Upper lobe of left lung (tissue), 6 donors: Measurements from ENCODE around the gene SLC8B1. TPM values are rescaled to one million over a fixed set of nuclear protein-coding genes. Genes with fewer than 3 reads are reported as not detected.

Experiments
- ATAC-seq, 2 donors: fragments of 200-7000 bp; cut with Tn5 transposase; one replicate each; pipeline ENCODE4 v1.9.1; 2022; ENCODE audit warnings: mild to moderate bottlenecking in 2 of 2, moderate library complexity in 2 of 2; ENCODE audit not compliant: low FRiP score in 2 of 2
- DNase-seq, 2 donors: peaks; one replicate each; pipeline ENCODE4 v3.0.0-alpha.2; 2019 to 2020
- H3K27ac ChIP-seq, 4 donors: fragments of 200-600 bp; sonication (generic); one replicate each; pipeline ENCODE4 v1.5.1; 2016 to 2019
- H3K27me3 ChIP-seq, 4 donors: fragments of 200-600 bp; sonication (generic); one replicate each; pipeline ENCODE4 v1.5.1; 2017 to 2019
- H3K36me3 ChIP-seq, 4 donors: fragments of 200-600 bp; sonication (generic); one replicate each; pipeline ENCODE4 v1.5.1; 2016 to 2019
- H3K4me1 ChIP-seq, 4 donors: fragments of 200-600 bp; sonication (generic); one replicate each; pipeline ENCODE4 v1.5.1; 2018 to 2019
- H3K4me3 ChIP-seq, 4 donors: fragments of 200-600 bp; sonication (generic); one replicate each; pipeline ENCODE4 v1.5.1; 2017 to 2019; ENCODE audit warnings: mild to moderate bottlenecking in 2 of 4, moderate library complexity in 1 of 4
- H3K9me3 ChIP-seq, 4 donors: fragments of 200-600 bp; sonication (generic); one replicate each; pipeline ENCODE4 v1.5.1; 2018 to 2019
- EP300 ChIP-seq, 4 donors: sonication (generic); formaldehyde crosslinking; IDR thresholded peaks; one replicate each; pipeline ENCODE4 v1.5.1; 2017; ENCODE audit warnings: antibody characterized with exemption in 4 of 4, control low read depth in 2 of 4
- POLR2A ChIP-seq, 4 donors: fragments of 450-650 bp; IDR thresholded peaks; one replicate each; pipeline ENCODE4 v1.5.1; 2016 to 2017; ENCODE audit warnings: antibody characterized with exemption in 4 of 4, mild to moderate bottlenecking in 2 of 4
- POLR2AphosphoS5 ChIP-seq, 2 donors: sonication (generic); formaldehyde crosslinking; IDR thresholded peaks; one replicate each; pipeline ENCODE4 v1.5.1; 2017; ENCODE audit warnings: antibody characterized with exemption in 2 of 2
- WGBS, 2 donors: methylation state at CpG; one replicate each; pipeline ENCODE4 v1.1.5; 2017 to 2018; 5-methylcytosine and 5-hydroxymethylcytosine counted together
- total RNA-seq, 6 donors: library from RNA; depleted of rRNA in 4 of 6; stranded (reverse); fragments of >200 nt in 4 of 6; gene quantifications; one replicate each; pipeline versions ENCODE4 v1.1.0 to v1.2.1, GENCODE V29; 2016 to 2021
- TF ChIP-seq, protein P1 (sequence below), 6 experiments: fragments of 450-650 bp in 4 of 6; fragments of 200-600 bp in 2 of 6; sonication (generic) in 2 of 6; IDR thresholded peaks; one replicate each; pipeline ENCODE4 v1.5.1; 2016 to 2019; ENCODE audit warnings: antibody characterized with exemption in 6 of 6
- donor health status: DM: no; HTN: no; CAD: no; lungs with moderate emphysema.
- donor health status: DM: no; HTN: yes; CAD: no; lungs with severe emphysema.

Gene SLC8B1
- total RNA-seq, 6 donors from 2014 or later = 35.9 to 189 (median 44.5) TPM

DNA sequence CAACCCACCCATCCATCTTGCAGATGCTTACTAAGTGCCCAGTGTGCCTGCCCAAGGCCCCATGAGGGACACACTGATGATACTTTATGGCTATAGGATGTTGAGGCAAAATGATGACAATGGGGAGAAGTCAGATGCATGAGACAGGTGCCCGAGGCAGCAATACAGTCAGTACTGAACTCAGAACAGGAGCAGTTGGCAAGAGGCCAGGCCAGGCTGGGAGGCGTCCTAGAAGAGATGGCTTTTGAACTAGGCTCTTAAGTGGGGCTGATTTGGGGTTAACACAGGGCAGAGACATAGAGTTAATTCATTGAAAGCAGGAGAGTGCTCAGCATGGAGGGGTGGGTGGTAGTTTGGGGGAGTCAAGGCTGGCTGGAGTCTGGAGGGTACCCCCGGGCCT is 39.1 kb upstream of the SLC8B1 start:
- H3K36me3 ChIP-seq = peaks cover 3 to 61% (median 33%) of the 10 kb centered on the region in 4 donors

DNA sequence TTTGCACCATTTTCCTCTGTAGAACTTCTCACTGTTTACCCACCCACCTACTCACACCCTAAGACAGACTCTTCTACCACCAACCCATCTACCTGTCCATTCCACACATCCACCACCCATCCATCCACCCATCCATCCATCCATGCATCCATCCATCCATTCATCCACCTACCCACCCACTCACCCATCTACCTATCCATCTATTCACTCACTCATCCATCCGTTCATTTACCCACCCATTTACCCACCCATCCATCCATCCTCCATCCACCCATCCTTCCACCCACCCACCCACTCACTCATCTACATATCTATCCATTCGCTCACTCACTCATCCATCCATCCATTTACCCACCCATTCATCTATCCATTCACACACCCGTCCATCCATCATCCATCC is 38.5 kb upstream of the SLC8B1 start:
- DNase-seq = no peak
- Histone ChIP-seq H3K27ac (no peak overlapping the region), H3K4me1 (no peaks in the 10 kb centered on the region), H3K27me3 (no peaks in the 10 kb centered on the region), H3K4me3 (no peak overlapping the region), H3K36me3 (peaks cover 3 to 61% (median 33%) of the 10 kb centered on the region in 4 donors), H3K9me3 (no peaks in the 10 kb centered on the region)
- WGBS, 2 donors = 97 to 99% methylated on average over 3 of the region's 3 CpGs
- ATAC-seq = no peak
- no peak for TF ChIP-seq EP300 (IDR thresholded peaks at IDR 0.05)
- no peak for TF ChIP-seq POLR2AphosphoS5 (IDR thresholded peaks at IDR 0.05)
- no peak for TF ChIP-seq POLR2A (IDR thresholded peaks at IDR 0.05)
- TF ChIP-seq, protein P1, sequence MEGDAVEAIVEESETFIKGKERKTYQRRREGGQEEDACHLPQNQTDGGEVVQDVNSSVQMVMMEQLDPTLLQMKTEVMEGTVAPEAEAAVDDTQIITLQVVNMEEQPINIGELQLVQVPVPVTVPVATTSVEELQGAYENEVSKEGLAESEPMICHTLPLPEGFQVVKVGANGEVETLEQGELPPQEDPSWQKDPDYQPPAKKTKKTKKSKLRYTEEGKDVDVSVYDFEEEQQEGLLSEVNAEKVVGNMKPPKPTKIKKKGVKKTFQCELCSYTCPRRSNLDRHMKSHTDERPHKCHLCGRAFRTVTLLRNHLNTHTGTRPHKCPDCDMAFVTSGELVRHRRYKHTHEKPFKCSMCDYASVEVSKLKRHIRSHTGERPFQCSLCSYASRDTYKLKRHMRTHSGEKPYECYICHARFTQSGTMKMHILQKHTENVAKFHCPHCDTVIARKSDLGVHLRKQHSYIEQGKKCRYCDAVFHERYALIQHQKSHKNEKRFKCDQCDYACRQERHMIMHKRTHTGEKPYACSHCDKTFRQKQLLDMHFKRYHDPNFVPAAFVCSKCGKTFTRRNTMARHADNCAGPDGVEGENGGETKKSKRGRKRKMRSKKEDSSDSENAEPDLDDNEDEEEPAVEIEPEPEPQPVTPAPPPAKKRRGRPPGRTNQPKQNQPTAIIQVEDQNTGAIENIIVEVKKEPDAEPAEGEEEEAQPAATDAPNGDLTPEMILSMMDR (IDR thresholded peaks at IDR 0.05) = no peak

More for the DNA sequence above, 39.1 kb upstream of the SLC8B1 start:
- no peak for ATAC-seq
- Histone ChIP-seq H3K27me3 (no peaks in the 10 kb centered on the region), H3K4me3 (no peak overlapping the region), H3K27ac (no peak overlapping the region), H3K4me1 (no peaks in the 10 kb centered on the region), H3K9me3 (no peaks in the 10 kb centered on the region)
- WGBS, 2 donors = 75 to 82% methylated on average over 3 of the region's 3 CpGs
- no peak for DNase-seq
- TF ChIP-seq POLR2A (IDR thresholded peaks at IDR 0.05) = no peak
- no peak for TF ChIP-seq EP300 (IDR thresholded peaks at IDR 0.05)
- TF ChIP-seq, protein P1 (IDR thresholded peaks at IDR 0.05) = no peak
- no peak for TF ChIP-seq POLR2AphosphoS5 (IDR thresholded peaks at IDR 0.05)

DNA sequence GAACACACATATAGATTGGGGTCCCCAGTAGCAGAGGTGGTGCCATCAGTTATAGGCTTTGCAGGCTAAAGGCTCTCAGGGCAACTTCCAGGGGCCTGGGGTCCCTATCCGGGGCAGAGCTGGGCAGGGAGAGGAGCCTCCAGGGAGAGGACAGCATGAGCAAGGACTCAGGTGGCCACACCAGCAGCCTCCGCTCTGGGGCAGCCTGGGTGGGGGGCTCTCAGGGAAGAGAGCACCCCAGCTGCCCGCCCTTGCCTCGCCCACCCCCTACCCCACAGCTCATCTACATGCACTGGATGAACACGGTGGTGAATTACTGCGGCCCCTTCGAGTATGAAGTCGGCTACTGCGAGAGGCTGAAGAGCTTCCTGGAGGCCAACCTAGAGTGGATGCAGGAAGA is 37.5 kb upstream of the SLC8B1 start:
- ATAC-seq (no peak), DNase-seq (no peak)
- H3K4me1 ChIP-seq = no peaks in the 10 kb centered on the region
- 96 to 100% methylated on average over 6 to 9 of the region's 9 CpGs for WGBS, 2 donors
- no peak for TF ChIP-seq POLR2AphosphoS5 (IDR thresholded peaks at IDR 0.05)
- TF ChIP-seq, protein P1 (IDR thresholded peaks at IDR 0.05) = no peak
- TF ChIP-seq EP300 (IDR thresholded peaks at IDR 0.05) = no peak
- no peak for TF ChIP-seq POLR2A (IDR thresholded peaks at IDR 0.05)
- no peak overlapping the region for H3K4me3 ChIP-seq
- no peaks in the 10 kb centered on the region for H3K9me3 ChIP-seq
- H3K27me3 ChIP-seq = no peaks in the 10 kb centered on the region
- H3K27ac ChIP-seq = no peak overlapping the region
- H3K36me3 ChIP-seq = peaks cover 3 to 60% (median 30%) of the 10 kb centered on the region in 4 donors

DNA sequence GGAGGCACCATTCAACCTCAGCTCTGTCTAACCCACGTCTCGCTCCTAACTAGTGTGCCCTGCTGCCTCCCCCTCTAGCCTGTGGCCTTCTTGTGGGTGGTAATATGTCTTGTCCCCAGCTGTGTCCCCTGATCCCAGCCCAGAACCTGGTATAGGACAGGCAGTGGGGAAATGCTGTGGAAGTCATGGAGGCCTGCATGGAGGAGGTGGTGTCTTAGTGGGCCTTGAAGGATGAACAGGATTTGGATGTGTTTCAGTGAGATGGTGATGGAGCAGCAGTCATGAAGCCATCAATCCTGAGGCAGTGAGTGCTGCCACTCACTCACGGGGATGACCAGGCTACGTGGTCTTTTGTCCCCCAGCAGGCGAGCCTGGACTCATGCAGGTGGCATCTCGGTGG is 36.9 kb upstream of the SLC8B1 start:
- TF ChIP-seq EP300 (IDR thresholded peaks at IDR 0.05) (no peak), POLR2AphosphoS5 (IDR thresholded peaks at IDR 0.05) (no peak), POLR2A (IDR thresholded peaks at IDR 0.05) (no peak)
- TF ChIP-seq, protein P1 (IDR thresholded peaks at IDR 0.05) = no peak
- Histone ChIP-seq H3K9me3 (no peaks in the 10 kb centered on the region), H3K4me3 (no peak overlapping the region), H3K36me3 (peaks cover 3 to 55% (median 28%) of the 10 kb centered on the region in 4 donors), H3K4me1 (no peaks in the 10 kb centered on the region), H3K27me3 (no peaks in the 10 kb centered on the region), H3K27ac (no peak overlapping the region)
- DNase-seq (no peak), ATAC-seq (no peak)
- 93 to 98% methylated on average over 6 of the region's 6 CpGs for WGBS, 2 donors

DNA sequence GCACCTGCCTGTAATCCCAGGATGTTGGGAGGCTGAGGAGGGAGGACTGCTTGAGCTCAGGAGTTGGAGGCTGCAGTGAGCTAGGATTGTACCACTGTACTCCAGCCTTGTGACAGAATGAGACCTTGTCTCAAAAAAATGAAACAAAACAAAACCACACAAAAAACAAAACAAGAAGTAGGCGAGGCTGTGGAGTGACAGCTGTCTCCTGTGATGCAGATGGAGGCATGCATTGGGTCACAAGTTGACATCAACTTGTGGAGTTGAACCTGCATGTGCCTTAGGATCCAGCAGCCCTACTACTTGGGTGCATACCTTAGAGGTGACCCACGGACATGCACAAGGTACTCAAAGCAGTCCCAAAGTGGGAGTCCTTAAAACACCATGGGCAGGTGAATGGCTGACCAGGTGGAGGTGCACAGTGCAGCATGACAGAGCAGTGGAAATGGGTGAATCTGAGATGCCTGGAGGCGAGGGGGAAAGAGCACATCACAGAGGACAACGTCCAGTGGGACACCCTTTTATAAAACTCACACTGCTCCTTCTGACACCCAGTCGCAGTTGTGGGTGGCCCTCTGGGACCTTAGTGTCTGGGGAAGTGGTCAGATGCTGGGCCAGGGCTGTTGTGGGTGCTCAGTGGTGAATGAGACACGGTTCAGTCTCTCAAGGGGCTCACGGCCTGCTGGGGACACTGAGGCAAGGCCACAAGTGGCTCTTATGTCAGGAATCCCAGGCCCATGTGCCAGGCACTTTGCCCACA is 36.2 kb upstream of the SLC8B1 start:
- TF ChIP-seq POLR2AphosphoS5 (IDR thresholded peaks at IDR 0.05) (no peak), POLR2A (IDR thresholded peaks at IDR 0.05) (no peak), EP300 (IDR thresholded peaks at IDR 0.05) (no peak)
- TF ChIP-seq, protein P1 (IDR thresholded peaks at IDR 0.05) = no peak
- Histone ChIP-seq H3K27me3 (no peaks in the 10 kb centered on the region), H3K4me1 (no peaks in the 10 kb centered on the region), H3K27ac (no peak overlapping the region), H3K9me3 (no peaks in the 10 kb centered on the region), H3K4me3 (no peak overlapping the region), H3K36me3 (peaks cover 3 to 48% (median 24%) of the 10 kb centered on the region in 4 donors)
- DNase-seq (no peak), ATAC-seq (no peak)
- WGBS, 2 donors = 80 to 87% methylated on average over 4 to 7 of the region's 7 CpGs
